Measurements from ENCODE around the gene KRT72.

GRCh38 chr12:52607314-52607713 lies 6.1 kb upstream of the KRT72 start:
- TF ChIP-seq POLR2A (IDR thresholded peaks at IDR 0.05; ENCODE audit: borderline replicate concordance, extremely low read depth, insufficient read depth, insufficient read length), result no peak
- no peak for TF ChIP-seq CTCF (IDR thresholded peaks at IDR 0.05 in 2 of 3, conservative IDR thresholded peaks at IDR 0.05 in 1 of 3; ENCODE audit: borderline replicate concordance in 1 of 3, insufficient read depth in 1 of 3, low read depth in 2 of 3, low read length in 2 of 3)
- no peak for TF ChIP-seq TCF7L2 (IDR thresholded peaks at IDR 0.05; ENCODE audit: borderline replicate concordance, extremely low read depth, insufficient read depth, insufficient read length)
- no peak for TF ChIP-seq RAD21 (IDR thresholded peaks at IDR 0.05; ENCODE audit: low read depth)
- no peak for TF ChIP-seq POLR2AphosphoS5 (IDR thresholded peaks at IDR 0.05; ENCODE audit: low read depth, low read length)
- TF ChIP-seq EZH2 (IDR thresholded peaks at IDR 0.05), result no peak
- TF ChIP-seq, protein P1, sequence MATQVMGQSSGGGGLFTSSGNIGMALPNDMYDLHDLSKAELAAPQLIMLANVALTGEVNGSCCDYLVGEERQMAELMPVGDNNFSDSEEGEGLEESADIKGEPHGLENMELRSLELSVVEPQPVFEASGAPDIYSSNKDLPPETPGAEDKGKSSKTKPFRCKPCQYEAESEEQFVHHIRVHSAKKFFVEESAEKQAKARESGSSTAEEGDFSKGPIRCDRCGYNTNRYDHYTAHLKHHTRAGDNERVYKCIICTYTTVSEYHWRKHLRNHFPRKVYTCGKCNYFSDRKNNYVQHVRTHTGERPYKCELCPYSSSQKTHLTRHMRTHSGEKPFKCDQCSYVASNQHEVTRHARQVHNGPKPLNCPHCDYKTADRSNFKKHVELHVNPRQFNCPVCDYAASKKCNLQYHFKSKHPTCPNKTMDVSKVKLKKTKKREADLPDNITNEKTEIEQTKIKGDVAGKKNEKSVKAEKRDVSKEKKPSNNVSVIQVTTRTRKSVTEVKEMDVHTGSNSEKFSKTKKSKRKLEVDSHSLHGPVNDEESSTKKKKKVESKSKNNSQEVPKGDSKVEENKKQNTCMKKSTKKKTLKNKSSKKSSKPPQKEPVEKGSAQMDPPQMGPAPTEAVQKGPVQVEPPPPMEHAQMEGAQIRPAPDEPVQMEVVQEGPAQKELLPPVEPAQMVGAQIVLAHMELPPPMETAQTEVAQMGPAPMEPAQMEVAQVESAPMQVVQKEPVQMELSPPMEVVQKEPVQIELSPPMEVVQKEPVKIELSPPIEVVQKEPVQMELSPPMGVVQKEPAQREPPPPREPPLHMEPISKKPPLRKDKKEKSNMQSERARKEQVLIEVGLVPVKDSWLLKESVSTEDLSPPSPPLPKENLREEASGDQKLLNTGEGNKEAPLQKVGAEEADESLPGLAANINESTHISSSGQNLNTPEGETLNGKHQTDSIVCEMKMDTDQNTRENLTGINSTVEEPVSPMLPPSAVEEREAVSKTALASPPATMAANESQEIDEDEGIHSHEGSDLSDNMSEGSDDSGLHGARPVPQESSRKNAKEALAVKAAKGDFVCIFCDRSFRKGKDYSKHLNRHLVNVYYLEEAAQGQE (IDR thresholded peaks at IDR 0.05; ENCODE audit: low read depth), result no peak
- TF ChIP-seq, protein P2, sequence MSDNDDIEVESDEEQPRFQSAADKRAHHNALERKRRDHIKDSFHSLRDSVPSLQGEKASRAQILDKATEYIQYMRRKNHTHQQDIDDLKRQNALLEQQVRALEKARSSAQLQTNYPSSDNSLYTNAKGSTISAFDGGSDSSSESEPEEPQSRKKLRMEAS (IDR thresholded peaks at IDR 0.05), result no peak
- no peak for TF ChIP-seq ELF1 (IDR thresholded peaks at IDR 0.05; ENCODE audit: borderline replicate concordance, low read depth)
- TF ChIP-seq ZNF274 (IDR thresholded peaks at IDR 0.05; ENCODE audit: low read depth, low read length), result no peak
- no peak for TF ChIP-seq ZFX (IDR thresholded peaks at IDR 0.05)
- no peak for TF ChIP-seq SRF (IDR thresholded peaks at IDR 0.05; ENCODE audit: low read depth)

Measured in HCT116 (cell line).